HG03139 (cell line): Measurements from ENCODE around the gene HOMER2.
"Not testable (repeated sequence)": the region's sequence is repeated elsewhere in the genome, so short reads cannot be mapped to it uniquely, and the experiment has no call there.

ENCODE experiments used
- ATAC-seq: cut with Tn5 transposase; IDR thresholded peaks from one replicate; pipeline ENCODE4 v1.9.1; 2021; ENCODE audit not compliant: unreplicated experiment

Gene HOMER2

DNA sequence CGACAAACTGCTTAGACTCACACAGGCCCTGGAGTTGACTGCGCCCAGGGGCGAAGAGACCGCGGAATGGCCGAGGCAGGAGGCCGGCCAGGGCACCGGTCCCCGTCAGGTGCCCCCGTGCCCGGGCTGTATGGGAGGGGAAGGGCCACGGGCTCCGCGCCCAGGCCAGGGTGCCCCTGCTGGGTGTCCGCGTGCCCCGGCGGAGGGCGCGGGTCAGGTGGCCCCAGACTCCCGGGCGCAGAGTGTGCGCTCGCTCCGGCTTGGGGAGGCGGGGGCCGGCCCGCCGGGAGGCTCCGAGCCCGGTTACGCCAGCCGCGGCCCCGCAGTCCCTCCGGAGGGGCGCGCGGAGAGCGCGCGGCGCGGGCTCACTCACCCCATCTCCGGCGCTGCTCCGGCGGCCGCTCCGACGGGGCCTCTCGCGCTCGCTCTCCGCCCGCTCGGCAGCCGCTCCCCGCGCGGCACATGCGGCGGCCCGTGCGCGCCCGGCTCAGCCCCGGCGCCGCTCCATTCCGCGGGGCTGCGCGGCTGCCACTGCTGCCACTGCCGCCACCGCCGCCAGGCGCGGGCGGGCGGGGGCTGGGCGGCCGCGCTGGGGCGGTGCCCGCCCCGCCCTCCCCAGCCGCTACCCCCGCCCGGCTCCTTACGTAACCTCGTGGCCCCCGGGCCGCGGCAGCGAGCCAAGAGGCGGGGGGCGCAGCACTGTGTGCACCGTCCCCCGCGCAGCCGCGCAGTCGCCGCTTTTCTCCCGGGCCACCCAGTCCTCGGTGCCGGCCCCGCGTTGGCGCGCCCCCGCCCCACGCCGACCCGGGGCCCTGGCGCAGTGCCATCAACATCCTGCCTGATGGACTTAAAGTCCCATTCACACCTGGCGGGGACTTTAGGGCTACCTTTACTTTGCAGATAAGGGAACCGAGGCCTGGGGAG, at the start of gene HOMER2:
Gene HOMER2, minus strand, starts transcription at position 563 of the 924 bp plus-strand sequence. Its CDS starts 185 bp downstream, at position 378.
- ATAC-seq, result no peak

DNA sequence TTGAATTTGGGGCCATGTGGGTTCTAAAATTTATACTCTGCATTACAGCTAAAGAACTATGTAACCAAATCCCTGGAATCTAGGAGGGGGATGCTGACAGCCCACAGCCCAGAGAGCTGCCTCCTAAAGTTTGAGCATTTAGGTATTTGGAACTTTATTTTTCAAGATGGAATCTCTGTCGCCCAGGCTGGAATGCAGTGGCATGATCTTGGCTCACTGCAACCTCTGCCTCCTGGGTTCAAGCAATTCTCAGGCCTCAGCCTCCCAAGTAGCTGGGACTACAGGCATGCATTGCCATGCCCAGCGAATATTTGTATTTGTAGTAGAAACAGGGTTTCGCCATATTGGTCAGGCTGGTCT, 48.1 kb upstream of the HOMER2 start:
- not testable (repeated sequence) for ATAC-seq

DNA sequence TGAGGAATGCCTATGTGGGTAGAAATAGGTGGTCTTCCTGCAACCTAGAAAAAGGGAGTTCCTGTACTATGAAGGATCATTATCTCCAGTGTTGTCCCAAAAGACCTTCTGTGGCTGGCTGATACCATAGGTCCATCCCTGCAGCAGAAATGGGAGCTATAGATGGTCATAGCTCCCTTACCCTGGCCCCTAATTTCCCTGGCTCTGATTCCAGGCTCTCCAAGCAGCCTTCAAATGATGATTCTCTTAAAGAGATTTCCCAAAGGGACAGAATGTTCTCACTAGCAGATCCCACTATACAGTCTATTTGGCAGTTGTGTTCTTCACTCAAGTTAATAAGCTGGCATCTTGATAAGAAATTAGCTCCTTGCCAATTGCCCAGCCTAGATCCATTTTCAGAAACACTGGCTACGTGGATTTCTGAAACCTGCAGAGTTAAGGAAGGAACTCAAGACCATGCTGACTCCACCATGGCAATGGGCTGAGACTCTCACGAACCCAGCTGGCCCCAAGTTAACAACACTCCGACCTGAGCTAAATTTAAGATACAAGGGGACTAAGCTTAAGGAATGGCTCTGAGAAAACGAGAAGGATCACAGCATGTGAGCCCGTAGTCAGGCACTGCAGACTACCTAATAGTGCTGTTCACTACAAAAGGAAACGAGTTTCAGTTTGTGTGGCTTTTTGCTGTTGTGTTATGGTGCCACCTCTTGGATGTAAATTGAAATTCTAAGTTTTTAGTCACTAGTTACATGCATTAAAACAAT, 47.6 kb upstream of the HOMER2 start:
- no peak for ATAC-seq

DNA sequence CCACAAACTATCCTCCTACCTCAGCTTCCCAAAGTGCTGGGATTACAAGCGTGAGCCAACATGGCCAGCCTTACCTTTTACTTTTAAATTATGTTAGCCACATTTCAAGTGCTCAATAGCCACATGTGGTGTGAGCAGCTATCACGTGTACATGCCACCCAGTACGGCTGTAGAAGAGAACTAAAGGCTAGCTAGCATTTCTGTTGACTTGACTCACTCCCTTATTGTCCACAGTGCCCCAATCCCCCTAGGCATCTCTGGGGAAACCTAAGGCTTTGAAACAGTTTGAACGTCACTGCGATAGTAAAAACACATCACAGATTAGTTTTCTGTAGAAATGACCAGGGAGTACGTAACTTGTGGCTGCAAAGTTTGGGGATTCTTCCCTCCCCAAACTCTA, 46.9 kb upstream of the HOMER2 start:
- no peak for ATAC-seq

DNA sequence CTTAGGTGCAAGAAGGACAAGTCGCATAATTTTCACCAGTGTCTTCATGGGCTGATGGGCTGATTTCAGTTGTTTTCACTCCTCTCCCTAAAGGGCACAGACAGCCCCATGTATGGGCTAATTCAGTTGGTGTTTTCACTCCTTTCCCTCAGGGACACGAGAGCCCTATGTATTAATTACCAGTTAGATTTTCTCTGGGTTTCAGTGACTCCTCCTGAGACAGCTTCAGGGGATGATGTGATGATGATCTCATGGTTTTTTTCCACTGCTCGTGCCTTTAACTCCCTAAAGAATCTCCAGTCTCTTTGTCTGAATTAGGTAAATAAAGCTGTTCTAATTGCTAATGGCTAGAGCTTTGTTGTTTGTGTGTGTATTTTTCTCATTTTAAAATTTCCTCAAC, 43.4 kb upstream of the HOMER2 start:
- no peak for ATAC-seq

DNA sequence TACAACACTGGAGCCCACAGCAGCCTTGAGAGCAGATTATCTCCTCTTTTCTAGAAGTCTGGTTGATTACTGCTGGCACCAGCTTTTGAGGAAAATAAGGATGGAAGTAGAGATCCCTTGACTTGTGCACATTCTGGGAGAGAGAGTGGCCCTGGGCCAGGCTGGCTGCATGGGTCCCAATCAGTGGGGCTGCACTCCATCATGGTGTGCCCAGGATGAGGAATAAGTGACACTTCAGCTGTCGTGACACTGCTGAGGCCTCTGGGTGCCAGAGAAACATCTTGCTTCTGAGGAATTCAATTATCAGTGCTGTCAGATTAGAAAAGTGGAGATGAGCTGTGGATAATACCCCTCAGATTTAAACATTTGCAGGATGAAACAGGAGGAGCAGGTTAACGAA, 42.6 kb upstream of the HOMER2 start:
- ATAC-seq, result no peak

DNA sequence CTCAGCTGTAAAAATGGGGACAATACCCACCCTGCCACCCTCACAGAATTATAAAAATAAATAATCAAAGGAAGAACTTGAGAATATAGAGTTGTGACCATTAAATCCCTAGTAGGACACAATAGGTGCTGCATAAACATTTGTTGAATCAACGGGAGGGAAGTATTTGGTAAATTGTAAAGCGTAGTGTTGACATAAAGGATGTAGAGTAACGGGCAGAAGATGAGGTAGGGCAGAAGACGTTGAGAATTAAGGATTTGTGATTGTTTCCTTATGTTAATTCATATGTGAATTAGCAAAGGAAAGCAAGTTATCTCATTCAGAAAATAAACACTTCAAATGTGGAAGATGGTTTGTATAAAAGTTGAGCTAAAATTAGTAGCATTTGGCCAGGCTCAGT, 40.6 kb upstream of the HOMER2 start:
- no peak for ATAC-seq

DNA sequence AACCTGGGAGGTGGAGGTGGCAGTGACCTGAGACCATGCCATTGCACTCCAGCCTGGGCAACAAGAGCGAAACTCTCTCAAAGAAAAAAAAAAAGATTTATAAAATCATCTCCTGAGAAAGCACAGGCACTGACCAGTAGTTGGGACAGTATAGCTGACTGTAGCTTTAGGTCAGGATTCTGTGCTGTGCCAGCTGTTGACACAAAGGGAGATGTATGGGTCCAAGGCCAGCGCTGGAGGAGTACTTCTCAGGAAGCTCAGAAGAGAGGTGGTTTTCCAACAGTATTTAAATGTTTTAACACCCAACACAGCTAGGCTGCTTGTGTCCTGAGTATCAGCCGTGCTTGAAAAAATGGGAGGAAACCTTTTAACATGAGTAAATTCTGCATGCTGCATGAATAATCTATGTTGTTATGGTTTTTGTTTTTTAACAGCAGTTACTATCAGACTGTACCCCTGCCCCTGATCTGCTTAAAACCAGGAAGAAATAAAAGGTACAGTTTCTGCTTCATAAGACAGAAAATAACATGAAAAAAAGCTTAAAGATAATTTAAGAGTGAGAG, 40.0 kb upstream of the HOMER2 start:
- no peak for ATAC-seq

DNA sequence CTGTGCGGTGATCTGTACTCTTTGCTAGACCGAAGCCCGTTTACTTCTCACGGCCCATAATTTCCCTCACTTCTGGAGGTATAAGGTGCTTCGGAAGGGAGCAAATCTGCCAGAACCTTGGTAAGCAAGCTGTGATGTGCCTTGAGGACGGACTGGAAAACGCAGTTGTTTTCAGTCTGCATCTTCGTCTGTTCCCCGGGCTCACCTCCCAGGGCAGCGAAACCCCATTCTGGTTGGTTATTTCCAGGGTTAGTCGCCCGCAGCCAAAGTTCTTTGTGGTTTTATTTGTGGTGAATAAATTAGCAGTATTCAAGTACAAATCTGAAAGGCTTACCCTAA, 33.9 kb upstream of the HOMER2 start:
- peak; percentile 11 for ATAC-seq

DNA sequence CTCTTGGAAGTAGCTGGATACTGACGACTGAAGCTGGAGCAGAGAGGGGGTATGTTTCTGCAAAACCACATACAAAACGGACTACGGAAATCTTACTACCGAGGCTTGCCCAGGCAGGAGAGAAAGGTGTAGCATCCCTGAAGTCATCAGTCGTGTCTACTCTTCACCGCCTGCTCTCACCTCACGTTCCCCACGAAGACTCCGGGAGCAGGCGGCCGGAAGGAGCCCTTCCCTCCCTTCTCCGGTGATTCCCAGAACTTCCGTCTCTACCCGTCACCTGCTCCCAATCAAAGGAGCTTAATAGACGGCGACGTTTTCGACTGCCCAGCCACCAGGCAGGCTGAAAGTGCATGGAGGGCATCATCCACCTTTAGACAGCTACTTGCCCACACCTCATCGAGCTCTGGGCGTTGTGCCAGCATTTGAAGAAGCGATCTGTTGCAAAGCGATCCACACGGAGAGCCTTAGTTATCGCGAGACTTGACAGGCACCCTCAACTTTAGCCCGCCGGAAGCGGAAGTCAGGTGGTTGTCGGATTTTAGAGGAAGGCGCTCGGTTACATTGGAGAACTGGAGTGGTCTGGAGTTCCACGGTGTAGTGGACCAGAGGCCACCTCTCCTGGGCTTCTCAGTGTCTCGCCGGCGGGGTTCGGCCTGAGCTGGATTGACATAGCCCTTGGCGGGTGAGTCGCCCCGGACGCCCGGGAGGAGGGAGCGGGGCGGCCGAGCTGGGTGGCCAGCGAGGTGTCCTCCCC, 33.3 kb upstream of the HOMER2 start, which contains the start of gene RAMAC:
Gene RAMAC, plus strand, starts transcription at position 523 of the 754 bp plus-strand sequence. CDS start 2,809 bp downstream, outside the sequence.
- peak; percentile 96 for ATAC-seq

DNA sequence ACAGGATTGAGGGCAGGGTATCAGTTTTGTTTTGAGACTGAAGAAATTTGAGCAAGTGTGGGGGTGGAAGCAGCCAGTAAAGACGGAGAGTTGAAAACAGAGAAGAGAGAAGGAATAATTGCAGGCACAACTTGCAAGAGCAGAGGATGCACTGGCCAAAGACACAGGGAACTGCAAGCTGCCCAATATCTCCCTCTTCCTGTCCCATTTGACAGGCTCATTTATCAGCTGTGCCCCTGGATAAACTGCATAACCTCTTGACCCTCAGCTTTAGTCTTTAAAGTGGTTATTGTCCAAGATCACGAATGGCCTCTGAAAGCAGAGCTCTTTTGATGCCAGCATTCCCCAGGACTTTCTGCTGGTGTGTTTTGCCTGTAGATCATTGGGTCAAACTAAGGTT, 28.5 kb upstream of the HOMER2 start:
- ATAC-seq, result no peak

DNA sequence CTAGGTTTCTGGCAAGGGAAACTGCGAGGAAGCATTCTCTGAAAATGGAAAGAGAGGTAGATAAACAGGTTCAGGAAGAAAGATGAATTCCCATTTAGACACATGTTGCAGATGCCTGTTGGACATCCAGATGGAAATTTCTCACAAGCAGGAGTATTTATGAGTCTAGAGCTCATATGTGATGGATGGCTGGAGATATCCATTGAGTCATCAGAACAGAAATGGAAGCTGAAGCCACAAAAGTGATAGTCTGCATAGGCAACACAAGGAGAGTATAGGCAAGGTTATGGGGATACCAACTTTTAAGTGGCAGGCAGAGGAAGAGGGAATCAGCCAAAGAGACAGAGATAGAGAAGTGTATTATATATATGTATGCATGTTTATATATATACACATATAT, 27.2 kb upstream of the HOMER2 start:
- no peak for ATAC-seq

DNA sequence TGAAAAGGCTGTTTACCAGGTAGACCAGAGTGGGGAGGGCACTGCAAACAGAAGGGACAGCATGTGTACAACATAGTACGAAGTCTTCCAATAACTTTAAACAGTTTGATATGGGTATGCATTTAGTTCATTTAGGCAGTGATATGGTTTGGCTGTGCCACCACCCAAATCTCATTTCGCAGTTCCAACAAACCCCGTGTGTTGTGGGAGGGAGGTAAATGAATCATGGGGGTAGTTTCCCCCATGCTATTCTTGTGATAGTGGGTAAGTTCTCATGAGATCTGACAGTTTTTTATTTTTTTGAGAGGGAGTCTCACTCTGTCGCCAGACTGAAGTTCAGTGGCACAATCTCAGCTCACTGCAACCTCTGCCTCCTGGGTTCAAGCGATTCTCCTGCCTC, 25.9 kb upstream of the HOMER2 start:
- no peak for ATAC-seq

DNA sequence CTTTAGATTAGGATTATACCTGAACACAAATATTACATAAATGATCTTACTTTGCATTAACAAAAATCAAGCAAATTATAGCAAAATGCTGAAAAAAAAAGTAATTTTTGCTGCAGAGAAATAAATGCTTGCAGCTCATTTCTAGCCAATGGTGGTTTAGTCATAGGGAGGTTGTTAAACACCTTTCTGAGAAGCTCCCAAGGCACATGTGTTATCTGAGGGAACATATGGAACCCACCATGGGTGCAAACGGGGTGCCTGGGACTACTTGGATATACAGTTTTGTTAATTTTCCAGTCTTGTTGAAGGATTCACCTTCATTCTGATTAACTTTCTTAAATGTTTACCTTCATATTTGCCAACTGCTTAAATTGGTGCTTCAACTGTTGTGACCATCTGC, 24.6 kb upstream of the HOMER2 start:
- no peak for ATAC-seq

DNA sequence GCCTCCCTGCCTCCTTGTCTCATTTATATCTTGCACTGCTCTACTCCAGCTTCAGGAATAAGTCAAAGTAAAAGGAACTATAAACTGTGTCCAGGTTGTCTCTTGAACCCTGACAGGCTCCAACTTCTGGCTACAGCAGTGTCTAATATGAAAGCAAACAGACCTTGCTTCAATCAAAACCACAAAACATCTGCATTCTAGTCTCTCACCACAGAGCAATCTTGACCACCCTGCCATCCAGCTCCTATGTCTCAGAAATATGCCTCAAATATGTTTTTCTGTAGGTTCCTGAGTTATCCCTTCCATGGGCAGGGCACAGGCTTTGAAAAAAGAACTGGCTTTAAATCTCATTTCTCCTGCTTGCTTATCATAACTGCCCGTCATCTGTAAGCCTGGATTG, 20.5 kb upstream of the HOMER2 start:
- ATAC-seq, result no peak

DNA sequence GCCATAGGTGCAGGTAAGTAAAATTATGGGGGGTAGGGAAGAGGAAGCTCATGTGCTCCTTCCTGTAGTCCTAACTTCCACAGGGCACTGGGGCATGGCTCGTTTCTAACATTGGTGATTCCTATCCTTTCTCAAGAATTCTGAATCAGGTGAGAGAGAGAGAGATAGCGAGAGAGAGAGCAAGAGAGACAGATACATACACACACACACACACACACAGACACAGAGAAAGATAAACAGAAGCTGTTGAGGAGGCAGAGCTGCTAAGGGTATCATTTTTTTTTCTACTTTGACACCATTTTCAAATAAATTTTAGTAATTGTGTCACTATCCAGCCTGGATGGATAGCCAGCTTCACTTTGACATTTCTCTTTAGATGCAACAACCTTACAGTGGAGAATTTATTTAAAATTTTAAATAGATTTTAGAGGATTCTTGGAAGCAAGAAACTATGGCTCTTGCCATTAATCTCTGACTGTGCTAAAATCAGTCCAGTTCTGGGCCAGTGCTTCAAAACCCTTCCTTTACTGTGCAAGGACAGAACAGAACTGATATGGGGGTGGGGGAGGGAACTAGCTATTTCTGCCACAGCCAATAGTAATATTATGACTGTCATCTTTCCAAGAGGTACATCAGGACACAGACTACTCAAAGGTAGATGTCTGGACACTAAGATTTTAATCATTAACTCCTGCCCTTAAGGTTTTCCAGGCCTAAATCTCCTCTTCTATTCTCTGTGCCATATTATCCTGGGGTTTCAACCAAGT, 18.9 kb upstream of the HOMER2 start:
- no peak for ATAC-seq

DNA sequence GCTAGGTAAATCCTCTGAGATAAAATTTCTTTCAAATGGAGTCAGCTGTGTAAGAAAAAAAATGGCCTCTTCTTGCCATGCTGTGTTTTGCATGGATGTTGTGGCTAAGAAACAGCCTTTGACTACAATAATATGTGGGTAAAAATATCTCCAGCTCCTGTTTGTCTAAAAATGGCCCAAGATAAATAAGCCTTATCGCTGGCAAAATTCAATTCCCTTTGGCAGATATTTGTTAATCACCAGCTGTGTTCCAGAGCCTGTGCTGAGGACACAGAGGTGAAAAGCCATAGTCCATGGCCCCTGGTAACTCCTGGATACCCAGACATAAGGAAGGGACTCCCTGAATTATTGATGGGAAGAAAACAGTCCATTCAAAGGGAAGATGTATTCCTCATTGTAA, 18.2 kb upstream of the HOMER2 start:
- no peak for ATAC-seq

DNA sequence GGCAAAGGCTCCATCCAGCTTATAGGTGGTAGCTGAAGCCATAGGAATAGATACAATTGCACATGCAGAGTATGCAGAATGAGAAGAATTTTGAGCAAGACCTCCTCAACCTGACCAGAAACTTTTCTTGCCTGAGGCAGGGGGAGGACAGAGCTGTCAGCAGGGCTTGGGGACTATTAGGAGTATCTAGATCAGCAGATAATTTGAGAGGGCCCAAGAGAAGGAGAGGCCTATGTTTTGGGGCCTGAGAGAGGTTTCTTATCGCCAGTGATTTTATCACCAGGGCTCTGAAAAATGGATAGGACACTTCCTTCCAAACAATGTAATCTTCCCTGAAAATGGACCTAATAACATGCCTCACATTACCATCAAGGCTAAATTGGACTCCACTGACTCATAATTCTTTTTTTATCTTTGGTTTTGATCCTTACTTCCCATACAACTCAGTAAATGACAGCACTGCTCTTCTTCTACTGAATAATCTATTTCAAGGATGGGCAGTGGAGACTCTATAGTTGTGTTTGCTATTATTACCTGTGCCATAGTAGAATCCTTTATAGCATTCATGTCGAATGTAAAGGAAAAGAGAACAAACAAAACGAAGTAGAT, 17.7 kb upstream of the HOMER2 start:
- ATAC-seq, result no peak

DNA sequence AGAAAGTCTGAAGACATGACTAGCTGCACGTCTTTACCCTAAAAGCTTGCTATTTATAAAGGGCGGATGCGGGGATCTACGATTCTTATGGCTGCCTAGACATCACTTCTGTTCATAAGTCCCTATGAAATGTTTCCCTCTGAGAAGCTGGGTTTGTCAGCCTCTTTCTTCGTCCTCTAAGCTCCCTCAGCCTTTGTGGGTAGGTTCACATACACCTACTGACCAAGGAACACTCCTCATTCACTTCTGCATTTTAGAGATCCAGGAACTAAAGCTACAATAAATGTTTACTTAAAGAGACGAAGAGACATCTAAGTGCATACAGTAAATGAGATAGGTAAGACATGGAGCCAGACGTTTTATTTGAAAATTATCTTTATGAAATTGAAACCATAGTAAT, 16.8 kb upstream of the HOMER2 start:
- no peak for ATAC-seq

DNA sequence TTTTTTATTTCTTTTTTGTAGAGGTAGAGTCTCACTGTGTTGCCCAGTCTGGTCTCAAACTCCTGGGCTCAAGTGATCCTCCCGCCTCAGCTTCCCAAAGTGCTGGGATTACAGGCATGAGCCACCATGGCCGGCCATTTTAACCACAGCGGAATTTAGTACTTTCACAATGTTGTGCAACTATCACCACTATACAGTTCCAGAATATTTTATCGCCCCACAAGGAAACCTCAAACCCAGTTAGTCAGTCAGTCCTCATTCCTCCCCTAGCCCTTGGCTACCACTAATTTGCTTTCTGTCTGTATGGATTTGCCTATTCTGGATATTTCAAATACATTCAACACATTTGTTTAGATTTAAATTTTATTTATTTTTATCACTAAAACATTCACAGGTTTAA, 15.5 kb upstream of the HOMER2 start:
- no peak for ATAC-seq
